OCI-LY1 (cell line): ENCODE measurements around the gene DDX10.

Experiments used
- EZH2 ChIP-seq: fragments of 200-600 bp; sonication (generic), shearing (Covaris generic); IDR thresholded peaks from 2 replicates; pipeline ENCODE4 v1.8.0; 2017; ENCODE audit warnings: borderline replicate concordance, mixed run types, mild to moderate bottlenecking, antibody characterized with exemption, low read length, moderate library complexity, mixed read lengths
- TF ChIP-seq, protein P1 (sequence below): fragments of 200-600 bp; sonication (generic), shearing (Covaris generic); IDR thresholded peaks from 2 replicates; pipeline ENCODE4 v1.5.1; 2017; ENCODE audit warnings: mild to moderate bottlenecking, antibody characterized with exemption, low read length, moderate library complexity, mixed read lengths

DNA sequence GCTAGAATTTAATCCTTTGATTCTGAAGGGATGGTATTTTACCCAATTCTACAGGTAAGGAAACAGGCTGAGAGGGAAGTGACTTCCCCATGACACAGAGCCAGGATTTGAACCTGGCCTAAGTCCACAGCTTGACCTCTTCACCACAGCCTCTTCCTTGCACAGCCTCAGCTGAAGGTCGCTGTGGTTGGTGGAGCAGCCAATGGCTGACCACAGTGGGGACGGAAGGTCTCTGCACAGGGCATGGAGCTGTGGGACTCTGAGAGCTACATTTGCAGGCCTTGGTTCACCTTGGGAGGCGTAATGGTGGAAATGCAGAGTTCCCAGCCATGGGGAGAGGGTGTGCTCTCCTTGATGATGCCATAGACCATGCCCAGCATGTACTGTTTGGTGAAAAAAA, 295.0 kb downstream of the DDX10 start:
- TF ChIP-seq EZH2: no peak
- TF ChIP-seq, protein P1, sequence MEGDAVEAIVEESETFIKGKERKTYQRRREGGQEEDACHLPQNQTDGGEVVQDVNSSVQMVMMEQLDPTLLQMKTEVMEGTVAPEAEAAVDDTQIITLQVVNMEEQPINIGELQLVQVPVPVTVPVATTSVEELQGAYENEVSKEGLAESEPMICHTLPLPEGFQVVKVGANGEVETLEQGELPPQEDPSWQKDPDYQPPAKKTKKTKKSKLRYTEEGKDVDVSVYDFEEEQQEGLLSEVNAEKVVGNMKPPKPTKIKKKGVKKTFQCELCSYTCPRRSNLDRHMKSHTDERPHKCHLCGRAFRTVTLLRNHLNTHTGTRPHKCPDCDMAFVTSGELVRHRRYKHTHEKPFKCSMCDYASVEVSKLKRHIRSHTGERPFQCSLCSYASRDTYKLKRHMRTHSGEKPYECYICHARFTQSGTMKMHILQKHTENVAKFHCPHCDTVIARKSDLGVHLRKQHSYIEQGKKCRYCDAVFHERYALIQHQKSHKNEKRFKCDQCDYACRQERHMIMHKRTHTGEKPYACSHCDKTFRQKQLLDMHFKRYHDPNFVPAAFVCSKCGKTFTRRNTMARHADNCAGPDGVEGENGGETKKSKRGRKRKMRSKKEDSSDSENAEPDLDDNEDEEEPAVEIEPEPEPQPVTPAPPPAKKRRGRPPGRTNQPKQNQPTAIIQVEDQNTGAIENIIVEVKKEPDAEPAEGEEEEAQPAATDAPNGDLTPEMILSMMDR: no peak
